Lower leg skin (tissue), 4 donors: Measurements from ENCODE around the gene FHOD3. TPM values are rescaled to one million over a fixed set of nuclear protein-coding genes. Genes with fewer than 3 reads are reported as not detected.

Experiments used
- DNase-seq, 2 donors: peaks; one replicate each; pipeline ENCODE4 v3.0.0-alpha.2; 2019; ENCODE audit warnings: low spot score in 2 of 2
- H3K4me3 ChIP-seq: fragments of 200-600 bp; sonication (generic); 2 replicates; pipeline ENCODE4 v1.5.1; 2017; ENCODE audit warnings: mild to moderate bottlenecking, low read depth; ENCODE audit not compliant: poor library complexity, severe bottlenecking
- CTCF ChIP-seq, 3 donors: fragments of 450-650 bp; IDR thresholded peaks; one replicate each; pipeline ENCODE4 v1.5.1; 2016; ENCODE audit warnings: antibody characterized with exemption in 3 of 3, mild to moderate bottlenecking in 3 of 3, moderate library complexity in 2 of 3
- POLR2A ChIP-seq, 2 donors: fragments of 450-650 bp; IDR thresholded peaks; one replicate each; pipeline ENCODE4 v1.6.1; 2016 to 2017; ENCODE audit warnings: antibody characterized with exemption in 2 of 2, mild to moderate bottlenecking in 1 of 2, moderate library complexity in 1 of 2
- WGBS, 2 donors: methylation state at CpG; one replicate each; pipeline ENCODE4 v1.1.5; 2018; 5-methylcytosine and 5-hydroxymethylcytosine counted together
- intact Hi-C: fragments of 100-400 bp; cut with DNase I; formaldehyde crosslinking; loops from one replicate; pipeline ENCODE4 v1.15.0; 2023; ENCODE audit warnings: low total_unique reads
- total RNA-seq, 4 donors: library from RNA; depleted of rRNA; stranded (reverse); fragments of >200 nt; gene quantifications; one replicate each; pipeline ENCODE4 v1.1.0, GENCODE V29; 2016

The FHOD3 gene
- total RNA-seq, 4 donors from 2014 or later = 5.3 to 15.1 (median 7.8) TPM

GRCh38 chr18:36613069-36613468 is 315.6 kb downstream of the FHOD3 start:
- TF ChIP-seq POLR2A (IDR thresholded peaks at IDR 0.05) = no peak
- TF ChIP-seq CTCF (IDR thresholded peaks at IDR 0.05) = no peak
- no peak overlapping the region for H3K4me3 ChIP-seq
- intact Hi-C loops = no loop called here
- 94 to 97% methylated on average over 6 of the region's 6 CpGs for WGBS, 2 donors
- DNase-seq = no peak

GRCh38 chr18:36613810-36614209 is 316.3 kb downstream of the FHOD3 start:
- DNase-seq = no peak
- intact Hi-C loops = no loop called here
- TF ChIP-seq CTCF (IDR thresholded peaks at IDR 0.05) (no peak), POLR2A (IDR thresholded peaks at IDR 0.05) (no peak)
- 86 to 89% methylated on average over 3 of the region's 3 CpGs for WGBS, 2 donors
- no peak overlapping the region for H3K4me3 ChIP-seq

- WGBS, 2 donors = 37% methylated on average over 2 of the region's 2 CpGs
- intact Hi-C loops = no loop called here
- no peak for DNase-seq
- H3K4me3 ChIP-seq = no peak overlapping the region
- TF ChIP-seq CTCF (IDR thresholded peaks at IDR 0.05) (no peak), POLR2A (IDR thresholded peaks at IDR 0.05) (no peak)
Observed at GRCh38 chr18:36620788-36621187, 323.3 kb downstream of the FHOD3 start.

GRCh38 chr18:36622610-36623009 is 325.1 kb downstream of the FHOD3 start:
- H3K4me3 ChIP-seq = no peak overlapping the region
- 89 to 95% methylated on average over 5 of the region's 5 CpGs for WGBS, 2 donors
- DNase-seq = no peak
- intact Hi-C loops = no loop called here
- TF ChIP-seq CTCF (IDR thresholded peaks at IDR 0.05) (no peak), POLR2A (IDR thresholded peaks at IDR 0.05) (no peak)

GRCh38 chr18:36623091-36623490 is 325.6 kb downstream of the FHOD3 start:
- TF ChIP-seq CTCF (IDR thresholded peaks at IDR 0.05) (no peak), POLR2A (IDR thresholded peaks at IDR 0.05) (no peak)

GRCh38 chr18:36623681-36624190 is 326.2 kb downstream of the FHOD3 start:
- no peak for TF ChIP-seq POLR2A (IDR thresholded peaks at IDR 0.05)
- no peak for TF ChIP-seq CTCF (IDR thresholded peaks at IDR 0.05)

More at GRCh38 chr18:36623091-36623490, 325.6 kb downstream of the FHOD3 start:
- intact Hi-C loops = no loop called here
- no peak for DNase-seq
- WGBS, 2 donors = 88 to 92% methylated on average over 1 of the region's 1 CpG
- H3K4me3 ChIP-seq = no peak overlapping the region

More at GRCh38 chr18:36623681-36624190, 326.2 kb downstream of the FHOD3 start:
- DNase-seq = no peak
- no peak overlapping the region for H3K4me3 ChIP-seq
- intact Hi-C loops = no loop called here
- WGBS, 2 donors = 80 to 91% methylated on average over 4 of the region's 4 CpGs
